D341Med (cell line): ENCODE data around the gene ZSWIM3.
A peak's percentile ranks its signal among the peaks of the same experiment; 100 is the strongest.

Source experiments
- DNase-seq: peaks from one replicate; pipeline ENCODE4 v3.0.0; 2012; ENCODE audit warnings: low spot score

ZSWIM3 gene

DNA sequence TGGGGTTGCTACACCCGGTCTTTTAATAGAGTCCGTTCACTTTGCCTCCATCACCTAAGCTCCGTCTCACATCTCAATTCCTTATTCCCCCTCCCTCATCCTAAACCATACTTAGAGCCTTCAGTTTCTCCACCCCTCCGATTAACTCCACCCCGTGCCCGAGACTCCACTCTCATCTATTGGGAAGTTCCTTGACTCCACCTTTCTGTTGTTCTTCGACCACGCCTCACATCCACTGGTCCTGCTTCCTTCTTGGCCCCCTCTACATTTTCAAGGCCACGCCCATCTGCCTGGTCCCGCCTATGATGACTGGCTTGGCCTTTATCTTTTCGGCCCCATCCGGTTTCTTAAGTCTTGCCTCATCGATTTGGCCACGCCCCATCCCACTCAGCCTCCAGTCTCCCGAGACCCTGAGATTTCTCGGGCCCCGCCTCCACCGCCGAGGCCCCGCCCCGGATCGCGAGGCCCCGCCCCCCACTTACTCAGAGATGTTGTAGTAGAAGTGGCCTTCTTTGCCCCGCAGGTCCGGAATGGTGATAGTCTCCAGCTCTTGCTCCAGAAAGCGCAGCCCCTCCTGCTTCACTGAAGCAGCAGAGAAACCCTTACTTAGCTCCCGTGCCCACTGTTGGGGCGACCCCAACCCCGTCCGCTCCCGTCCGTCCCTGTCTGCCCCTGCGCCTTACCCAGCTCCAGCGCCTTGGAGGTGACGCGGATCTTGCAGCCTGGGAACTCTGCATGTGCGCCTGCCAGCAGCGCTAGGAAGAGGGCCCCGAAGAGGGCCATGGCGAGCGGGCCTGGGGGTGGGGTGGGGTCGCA, 53.5 kb downstream of the ZSWIM3 start:
- DNase-seq, result peak; percentile 92

DNA sequence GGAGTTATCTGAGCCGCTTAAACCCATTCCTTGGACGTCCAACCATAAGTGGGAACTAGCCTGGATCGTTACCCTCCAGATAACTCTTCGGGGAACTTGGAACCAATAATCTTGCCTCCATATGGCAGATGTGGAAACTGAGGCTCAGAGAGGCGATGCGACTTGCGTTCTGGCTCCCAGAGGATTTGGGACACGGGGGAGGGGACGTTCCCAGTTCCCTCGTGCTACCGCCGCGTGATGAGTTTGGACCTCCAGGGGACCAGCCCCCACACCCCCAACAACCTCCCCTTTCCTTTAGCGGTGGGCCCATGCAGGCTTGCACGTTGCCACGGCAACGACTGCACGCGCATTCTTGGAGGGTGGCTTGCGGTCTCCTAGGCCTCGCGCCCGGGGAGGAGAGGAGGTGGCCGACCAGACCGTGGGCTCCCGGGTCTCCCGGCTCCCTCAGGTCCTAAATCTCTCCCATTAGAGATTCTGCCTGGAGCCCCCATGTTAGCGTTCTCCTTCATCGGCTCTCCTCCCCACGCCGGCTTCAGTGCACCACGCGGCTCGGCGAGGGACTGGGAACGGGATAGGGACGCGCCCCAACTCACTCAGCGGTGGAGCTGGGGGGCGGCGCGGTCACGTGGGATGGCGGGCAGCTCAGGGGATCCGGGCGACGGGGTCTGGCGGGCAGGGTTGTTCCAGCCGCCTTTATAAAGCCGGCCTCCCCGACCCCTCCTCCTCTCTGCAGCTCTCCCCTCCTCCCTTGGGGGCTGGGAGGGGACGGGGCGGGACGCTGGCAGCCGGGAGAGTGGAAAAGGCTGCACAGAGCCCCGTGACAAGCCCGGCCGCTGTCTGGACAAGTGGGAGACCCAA, 54.3 kb downstream of the ZSWIM3 start, which contains the start of gene PLTP:
Gene PLTP (minus strand): TSS at position 670 of the 858 bp plus-strand sequence. CDS start 703 bp downstream, outside the sequence.
- peak; percentile 89 for DNase-seq

DNA sequence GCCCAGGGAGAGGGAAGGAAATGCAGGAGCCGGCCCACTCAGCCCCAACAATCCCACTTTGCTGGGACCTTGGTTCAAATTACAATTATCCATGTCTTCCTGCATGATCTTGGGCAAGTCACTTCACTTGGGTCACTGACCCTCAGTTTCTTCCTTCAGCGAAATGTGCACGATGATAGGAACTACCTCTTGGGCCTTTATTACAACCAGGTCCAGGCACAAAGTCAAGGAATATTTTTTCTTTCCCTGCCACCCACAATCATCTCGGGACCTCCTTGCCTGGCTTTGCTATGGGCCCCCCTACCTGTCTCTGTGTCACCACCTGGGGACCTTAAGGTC, 54.9 kb downstream of the ZSWIM3 start:
- no peak for DNase-seq

DNA sequence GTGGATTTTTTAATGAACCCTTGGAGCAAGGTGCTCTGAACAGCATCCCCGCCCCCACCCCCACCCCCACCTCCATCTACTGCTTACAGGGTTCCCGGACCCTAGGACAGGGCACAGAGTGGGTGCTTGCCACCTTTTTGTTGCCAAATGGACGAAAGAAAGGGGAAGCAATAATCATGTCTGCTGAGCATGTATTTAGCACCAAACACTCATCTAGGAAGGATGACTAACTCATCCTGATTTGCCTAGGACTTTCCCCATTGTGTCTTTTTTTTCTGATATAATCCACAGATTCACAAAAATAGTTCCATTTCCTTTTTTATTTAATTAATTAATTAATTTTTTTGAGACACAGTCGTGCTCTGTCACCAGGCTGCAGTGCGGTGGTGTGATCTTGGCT, 55.7 kb downstream of the ZSWIM3 start:
- DNase-seq, result no peak

DNA sequence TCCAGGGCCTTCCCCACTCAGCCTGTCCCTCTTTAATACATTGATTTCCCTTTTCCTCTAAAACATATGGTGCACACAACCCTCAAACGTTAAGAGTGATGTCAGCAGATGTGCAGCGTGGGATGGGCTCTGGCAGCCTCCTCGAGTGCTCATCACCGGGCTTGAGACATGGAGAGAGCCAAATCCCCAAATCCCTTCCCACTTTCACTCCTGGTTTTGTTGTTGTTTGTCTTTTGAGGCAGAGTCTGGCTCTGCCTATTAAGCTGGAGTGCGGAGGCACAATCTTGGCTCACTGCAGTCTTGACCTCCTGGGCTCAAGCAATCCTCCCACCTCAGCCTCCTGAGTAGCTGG, 60.4 kb downstream of the ZSWIM3 start:
- DNase-seq, result no peak

DNA sequence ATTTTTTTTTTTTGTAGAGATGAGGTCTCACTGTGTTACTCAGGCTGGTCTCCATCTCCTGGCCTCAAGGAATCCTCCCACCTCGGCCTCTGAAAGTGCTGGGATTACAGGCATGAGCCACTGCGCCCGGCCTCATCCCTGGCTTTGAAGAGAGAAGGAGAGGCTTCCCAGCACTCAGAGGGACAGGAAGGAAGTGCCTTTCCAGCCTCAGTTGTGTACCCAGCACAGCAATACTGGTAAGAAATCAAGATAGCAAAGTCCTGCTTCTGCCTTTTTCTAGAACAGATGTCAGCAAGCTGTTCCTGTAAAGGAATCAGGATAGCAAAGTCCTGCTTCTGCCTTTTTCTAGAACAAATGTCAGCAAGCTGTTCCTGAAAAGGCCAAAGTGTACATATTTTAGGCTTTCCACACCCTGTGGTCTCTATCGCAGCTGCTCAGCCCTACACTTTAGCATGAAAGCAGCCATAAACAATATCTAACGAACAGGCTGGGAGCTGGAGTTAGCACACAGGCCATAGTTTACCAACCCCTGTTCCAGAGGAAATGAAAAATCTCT, 60.8 kb downstream of the ZSWIM3 start:
- no peak for DNase-seq

DNA sequence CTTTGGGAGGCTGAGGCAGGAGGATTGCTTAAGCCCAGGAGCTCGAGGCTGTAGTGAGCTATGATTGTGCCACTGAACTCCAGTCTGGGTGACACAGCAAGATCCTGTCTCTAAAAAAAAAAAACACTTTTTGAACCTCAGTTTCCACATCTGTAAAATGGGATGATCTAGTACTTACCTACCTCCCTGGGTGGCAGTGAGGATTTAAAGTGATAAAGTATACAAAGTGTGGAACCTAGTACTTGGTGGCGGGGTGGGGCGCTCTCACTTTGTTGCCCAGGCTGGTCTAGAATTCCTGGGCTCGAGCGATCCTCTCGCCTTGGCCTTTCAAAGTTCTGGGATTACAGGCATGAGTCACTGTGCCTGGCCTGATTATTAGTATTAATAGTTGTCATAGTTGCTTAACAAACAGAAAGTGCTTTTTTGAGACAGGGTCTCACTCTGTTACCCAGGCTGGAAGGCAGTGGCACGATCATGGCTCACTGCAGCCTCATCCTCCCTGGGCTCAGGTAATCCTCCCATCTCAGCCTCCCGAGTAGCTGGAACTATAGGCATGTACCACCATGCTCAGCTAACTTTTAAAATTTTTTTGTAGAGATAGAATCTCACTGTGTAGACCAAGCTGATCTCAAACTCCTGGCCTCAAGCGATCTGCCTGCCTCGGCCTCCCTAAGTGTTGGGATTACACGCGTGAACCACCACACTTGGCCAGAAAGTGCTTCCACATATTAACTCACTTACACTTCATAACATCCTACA, 61.5 kb downstream of the ZSWIM3 start:
- DNase-seq, result no peak

DNA sequence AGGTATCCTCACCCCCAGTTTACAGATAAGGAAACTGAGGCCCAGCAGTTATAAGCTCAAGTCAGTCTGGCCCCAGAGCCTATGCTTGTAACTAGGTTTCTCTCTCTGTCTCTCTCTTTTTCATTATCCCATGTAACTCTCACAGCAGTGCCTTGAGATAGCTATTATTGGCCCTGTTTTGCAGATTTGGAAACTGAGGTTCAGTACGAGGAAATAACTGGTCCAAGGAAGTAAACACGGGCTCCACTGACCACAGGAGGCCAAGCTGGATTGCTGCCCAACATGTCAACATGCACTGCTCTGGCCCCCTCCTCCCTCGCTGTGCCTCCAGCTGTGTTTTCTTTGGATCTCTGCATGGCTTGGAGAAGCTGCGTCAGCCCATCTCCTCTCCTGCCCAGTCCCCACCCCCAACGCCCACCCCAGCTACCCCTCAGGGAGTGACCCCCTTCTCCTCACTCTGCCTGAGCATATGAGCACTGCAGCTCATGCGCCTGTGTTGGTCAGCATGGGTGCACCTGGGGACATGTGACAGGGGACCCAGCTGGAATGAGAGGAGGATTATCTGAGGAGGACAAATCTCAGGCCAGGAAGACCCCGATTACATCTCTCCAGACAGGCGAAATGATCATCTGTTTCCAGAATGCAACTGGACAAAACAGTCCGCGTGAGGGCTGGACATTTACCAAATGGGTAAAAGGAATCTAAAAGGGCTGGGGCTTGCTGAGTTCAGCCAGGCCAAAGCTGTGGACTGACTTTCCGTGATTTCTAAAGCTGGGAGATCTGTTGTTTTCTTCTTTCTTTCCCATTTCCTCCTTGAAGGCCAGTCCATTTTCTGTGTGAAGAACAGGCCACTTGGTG, 62.4 kb downstream of the ZSWIM3 start:
- DNase-seq, result no peak

DNA sequence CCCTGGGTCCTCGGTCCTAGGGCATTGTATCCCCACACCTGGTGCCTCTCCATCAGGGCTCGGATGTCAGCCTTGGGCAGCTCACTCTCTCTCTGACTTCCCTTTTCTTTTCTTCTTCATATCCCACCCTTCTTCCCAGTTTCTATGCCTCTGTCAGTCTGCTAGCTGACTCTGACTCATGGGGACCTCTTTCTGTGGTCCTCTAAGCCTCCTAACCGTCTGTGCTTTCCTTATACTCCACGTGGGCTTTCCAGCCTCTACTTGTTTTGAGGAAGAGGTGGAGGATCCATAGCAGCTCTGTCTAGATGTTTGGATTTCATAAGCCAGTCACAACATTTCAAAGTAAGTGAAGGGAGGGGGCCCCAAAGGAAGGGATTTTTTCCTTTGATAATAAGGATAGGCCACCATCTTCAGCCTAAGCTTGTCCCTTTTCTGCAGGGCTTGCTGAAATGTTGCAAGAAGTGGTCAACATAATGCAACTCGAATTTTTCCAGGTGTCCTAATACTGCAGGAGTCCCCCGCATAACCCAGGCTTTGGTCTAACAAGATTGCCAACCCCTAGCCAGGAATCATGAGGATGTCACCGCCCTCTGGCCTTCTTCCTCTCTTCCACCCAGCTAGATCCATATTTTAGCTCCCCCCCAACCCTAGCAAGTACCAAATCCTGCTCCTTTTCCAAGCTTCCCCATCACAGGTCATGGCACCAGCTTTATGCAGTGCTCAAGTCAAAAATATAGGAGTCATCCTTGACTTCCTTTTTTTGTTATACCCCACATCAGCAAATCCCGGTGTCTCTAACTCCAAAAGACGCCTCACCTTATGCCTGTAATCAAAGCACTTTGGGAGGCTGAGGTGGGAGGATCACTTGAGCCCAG, 63.3 kb downstream of the ZSWIM3 start:
- DNase-seq, result no peak

DNA sequence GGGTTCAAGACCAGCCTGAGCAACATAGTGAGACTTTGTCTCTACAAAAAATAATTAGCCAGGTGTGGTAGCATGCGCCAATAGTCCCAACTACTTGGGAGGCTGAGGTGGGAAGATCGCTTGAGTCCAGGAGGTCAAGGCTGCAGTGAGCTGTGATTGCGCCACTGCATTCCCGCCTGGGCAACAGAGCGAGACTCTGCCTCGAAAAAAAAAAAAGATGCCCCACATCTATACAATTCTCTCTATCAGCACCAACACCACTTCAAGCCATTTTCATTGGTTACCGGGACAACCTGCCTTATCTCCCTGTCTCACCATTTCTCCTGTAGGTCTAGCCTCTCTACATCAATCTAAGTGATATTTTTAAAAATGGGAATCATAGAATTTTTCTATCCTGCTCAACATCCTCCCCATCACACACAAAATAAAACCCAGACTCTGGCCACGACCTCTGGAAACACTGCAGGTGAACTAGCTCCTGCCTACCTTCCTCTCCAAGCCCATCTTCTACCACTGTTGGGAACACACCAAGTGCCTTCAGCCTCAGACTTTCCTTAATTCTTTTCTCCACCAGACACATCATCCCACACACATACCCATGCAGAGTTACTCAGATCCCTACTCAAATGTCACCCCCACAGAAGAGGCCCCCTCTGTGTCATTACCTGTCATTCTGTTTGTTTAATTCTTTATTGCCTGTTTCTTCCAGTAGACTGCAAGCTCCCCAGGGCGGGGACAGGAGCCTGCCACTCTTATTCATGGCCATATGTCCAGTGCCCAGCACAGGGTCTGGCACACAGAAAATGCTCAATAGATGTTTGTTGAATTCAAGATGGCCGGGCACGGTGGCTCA, 64.1 kb downstream of the ZSWIM3 start:
- no peak for DNase-seq

DNA sequence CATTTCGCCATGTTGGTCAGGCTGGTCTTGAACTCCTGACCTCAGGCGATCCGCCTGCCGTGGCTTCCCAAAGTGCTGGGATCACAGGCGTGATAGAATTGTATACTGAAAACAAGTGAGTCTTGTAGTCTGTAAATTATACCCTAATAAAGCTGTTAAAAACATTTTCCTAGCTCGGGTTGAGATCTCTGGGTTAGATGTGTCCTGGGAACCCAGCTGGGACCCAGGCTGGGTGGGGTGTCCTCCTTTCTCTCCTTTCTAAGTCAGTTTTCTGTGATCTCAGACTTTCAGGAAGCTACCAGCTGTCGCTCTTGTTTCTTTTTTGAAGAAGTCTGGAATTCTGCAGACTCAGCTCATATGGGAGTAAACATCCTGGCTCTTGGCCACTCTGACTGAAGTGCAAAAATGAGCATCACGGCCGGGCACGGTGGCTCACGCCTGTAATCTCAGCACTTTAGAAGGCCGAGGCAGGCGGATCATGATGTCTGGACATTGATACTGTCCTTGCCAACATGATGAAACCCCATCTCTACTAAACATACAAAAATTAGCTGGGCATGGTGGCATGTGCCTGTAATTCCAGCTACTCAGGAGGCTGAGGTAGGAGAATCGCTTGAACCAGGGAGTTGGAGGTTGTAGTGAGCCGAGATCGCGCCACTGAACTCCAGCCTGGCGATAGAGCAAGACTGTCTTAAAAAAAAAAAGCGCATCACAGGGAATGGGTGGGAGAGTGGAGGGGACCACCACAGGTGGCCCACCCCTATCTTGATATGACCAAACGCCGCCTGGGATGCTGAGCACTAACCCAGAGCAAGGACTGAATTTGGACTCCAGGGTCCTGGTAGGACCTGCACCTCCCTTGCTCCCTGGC, 67.2 kb downstream of the ZSWIM3 start:
- no peak for DNase-seq

DNA sequence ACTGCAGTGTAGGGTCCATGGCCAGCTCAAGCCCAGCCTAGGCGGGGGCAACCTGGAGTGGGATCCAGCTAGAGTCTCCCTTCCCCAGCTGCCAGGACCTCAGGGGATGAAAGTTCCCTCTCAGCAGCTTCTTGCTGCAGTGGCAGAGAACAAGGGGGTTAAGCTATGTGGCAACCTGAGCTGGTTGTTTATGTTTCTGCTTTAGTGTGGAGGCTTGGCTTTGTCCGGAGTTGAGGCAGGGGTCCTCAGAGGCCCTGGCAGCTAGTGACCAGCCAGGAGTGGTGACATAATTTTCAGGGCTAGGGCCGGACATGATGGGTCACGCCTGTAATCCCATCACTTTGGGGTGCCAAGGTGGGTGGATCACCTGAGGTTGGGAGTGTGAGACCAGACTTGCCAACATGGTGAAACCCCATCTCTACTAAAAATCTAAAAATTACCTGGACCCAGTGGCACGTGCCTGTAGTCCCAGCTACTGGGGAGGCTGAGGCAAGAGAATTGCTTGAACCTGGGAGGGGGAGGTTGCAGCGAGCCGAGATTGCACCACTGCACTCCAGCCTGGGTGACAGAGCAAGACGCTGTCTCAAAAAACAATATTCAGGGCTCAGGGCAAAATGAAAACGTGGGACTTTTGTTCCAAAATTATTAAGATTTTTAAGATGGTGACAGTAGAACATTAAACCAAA, 68.5 kb downstream of the ZSWIM3 start:
- DNase-seq, result no peak

DNA sequence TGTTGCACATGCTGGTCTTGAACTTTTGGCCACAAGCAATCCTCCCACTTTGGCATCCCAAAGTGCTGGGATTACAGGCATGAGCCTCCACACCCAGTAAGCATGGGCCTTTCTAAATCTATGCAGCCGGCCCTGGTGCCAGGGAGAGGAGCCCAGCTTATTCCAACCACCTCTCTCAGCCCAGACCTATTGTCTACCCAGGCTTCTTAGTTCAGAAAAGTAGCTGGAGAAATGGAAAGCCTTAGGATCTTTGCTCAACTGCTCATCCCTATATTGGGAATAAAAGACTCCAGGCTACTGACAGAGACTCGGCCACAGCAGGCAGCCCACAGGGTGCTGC, 69.3 kb downstream of the ZSWIM3 start:
- DNase-seq, result no peak

DNA sequence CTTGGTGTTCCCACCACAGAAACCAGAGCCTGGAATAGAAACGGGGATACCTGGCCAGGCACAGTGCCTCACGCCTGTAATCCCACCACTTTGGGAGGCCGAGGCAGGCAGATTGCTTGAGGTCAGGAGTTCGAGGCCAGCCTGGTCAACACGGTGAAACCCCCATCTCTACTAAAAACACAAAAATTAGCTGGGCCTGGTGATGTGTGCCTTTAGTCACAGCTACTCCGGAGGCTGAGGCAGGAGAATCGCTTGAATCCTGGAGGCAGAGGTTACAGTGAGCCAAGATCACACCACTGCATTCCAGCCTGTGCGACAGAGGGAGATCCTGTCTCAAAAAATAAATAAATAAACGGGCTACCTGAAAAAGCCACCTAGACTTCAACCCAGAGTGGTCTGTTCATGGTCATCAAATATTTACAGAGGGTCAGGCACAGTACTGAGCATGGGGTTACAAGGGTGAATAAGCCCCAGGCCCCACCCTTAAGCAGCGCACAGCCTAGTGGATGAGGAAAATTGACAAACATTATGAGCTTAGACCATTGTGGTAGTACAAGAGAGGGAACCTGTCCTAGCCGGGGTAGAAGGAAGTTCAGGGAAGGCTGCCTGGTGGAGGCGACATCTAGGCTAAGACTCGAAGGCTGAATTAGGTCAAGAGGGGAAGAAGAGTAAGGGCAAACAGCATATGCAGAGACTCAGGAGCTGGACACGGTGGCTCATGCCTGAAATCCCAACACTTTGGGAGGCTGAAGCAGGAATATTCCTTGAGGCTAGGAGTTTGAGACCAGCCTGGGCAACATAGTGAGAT, 69.9 kb downstream of the ZSWIM3 start:
- DNase-seq, result no peak
